SK-N-MC (cell line): ENCODE measurements around the gene HNRNPDL.
"Not testable (repeated sequence)": the region's sequence is repeated elsewhere in the genome, so short reads cannot be mapped to it uniquely, and the experiment has no call there.

Experiments used
- DNase-seq: peaks from one replicate; pipeline ENCODE4 v3.0.0-alpha.2; 2011; ENCODE audit warnings: low read depth, low spot score
- H3K27ac ChIP-seq: fragments of 200-600 bp; sonication (generic); 2 replicates; pipeline ENCODE4 v1.5.1; 2016; ENCODE audit warnings: mixed run types
- H3K36me3 ChIP-seq: fragments of 200-600 bp; sonication (generic); 2 replicates; pipeline ENCODE4 v1.6.1; 2017; ENCODE audit warnings: antibody characterized with exemption, low read length, mixed read lengths; ENCODE audit not compliant: insufficient read depth
- H3K4me3 ChIP-seq: fragments of 200-600 bp; sonication (generic); 2 replicates; pipeline ENCODE4 v1.5.1; 2016
- H3K9ac ChIP-seq: fragments of 200-600 bp; sonication (generic); 2 replicates; pipeline ENCODE4 v1.8.0; 2017; ENCODE audit warnings: mixed run types, mixed read lengths; ENCODE audit not compliant: insufficient read length
- H3K9me3 ChIP-seq: fragments of 200-600 bp; sonication (generic); 2 replicates; pipeline ENCODE4 v1.6.1; 2017; ENCODE audit warnings: low read depth, mild to moderate bottlenecking, antibody characterized with exemption, low read length, moderate library complexity, mixed read lengths
- EZH2 ChIP-seq: fragments of 200-600 bp; sonication (generic); IDR thresholded peaks from one replicate; pipeline ENCODE4 v1.6.1; 2017; ENCODE audit warnings: antibody characterized with exemption
- FOXP2 ChIP-seq: optimal IDR thresholded peaks from 2 replicates; pipeline ENCODE3; 2011; ENCODE audit warnings: mild to moderate bottlenecking, moderate library complexity; ENCODE audit not compliant: insufficient read depth; ENCODE audit errors: extremely low read length, control extremely low read depth
- POLR2AphosphoS5 ChIP-seq: IDR thresholded peaks from 2 replicates; pipeline ENCODE4 v1.6.1; 2012; ENCODE audit warnings: mild to moderate bottlenecking, low read depth, low read length, borderline replicate concordance

The HNRNPDL gene

DNA sequence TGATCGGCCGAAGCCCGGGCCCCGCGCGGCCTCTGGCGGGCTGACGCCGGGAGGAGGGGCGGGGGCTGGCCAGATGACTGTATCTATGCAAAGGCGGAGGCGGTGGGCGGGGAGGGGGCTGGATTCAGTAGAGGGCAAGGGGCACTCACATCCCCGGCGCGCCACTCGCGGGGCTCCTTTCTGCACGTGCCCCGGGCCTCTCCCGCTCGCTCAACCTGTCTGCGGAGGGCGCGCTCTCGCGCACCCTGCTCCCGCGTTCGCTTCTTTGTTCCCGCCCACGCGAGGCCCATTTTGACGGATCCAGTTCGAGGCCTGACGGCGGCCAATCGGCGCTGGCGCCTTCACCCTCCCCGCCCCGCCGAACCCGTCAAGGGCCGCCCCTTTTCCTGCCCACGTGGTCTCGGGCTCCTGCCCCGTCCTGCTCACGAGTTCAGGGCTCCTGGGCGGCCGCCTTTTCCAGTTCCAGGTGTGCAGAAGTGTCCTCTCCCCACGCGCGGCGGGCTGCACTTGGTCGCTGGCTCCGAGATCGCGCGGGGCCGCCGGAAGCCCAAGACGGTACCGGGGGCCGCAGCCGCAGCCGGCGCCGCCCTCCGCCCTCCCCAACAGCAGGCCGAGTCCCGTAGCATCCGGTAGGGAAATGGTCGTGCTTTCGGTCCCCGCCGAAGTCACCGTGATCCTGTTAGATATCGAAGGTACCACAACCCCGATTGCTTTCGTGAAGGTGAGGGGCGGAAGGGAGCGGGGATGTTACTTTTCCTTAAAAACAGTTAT is at the start of gene HNRNPDL, which contains the start of gene ENOPH1:
HNRNPDL (minus strand) TSS at position 270 of the 771 bp plus-strand sequence. CDS start 772 bp downstream, outside the sequence.
ENOPH1 (plus strand) TSS at position 398 of the 771 bp plus-strand sequence; CDS start at position 638, 240 bp downstream.
- peak within 1 kb of the TSS; percentile 100 for H3K9ac ChIP-seq

DNA sequence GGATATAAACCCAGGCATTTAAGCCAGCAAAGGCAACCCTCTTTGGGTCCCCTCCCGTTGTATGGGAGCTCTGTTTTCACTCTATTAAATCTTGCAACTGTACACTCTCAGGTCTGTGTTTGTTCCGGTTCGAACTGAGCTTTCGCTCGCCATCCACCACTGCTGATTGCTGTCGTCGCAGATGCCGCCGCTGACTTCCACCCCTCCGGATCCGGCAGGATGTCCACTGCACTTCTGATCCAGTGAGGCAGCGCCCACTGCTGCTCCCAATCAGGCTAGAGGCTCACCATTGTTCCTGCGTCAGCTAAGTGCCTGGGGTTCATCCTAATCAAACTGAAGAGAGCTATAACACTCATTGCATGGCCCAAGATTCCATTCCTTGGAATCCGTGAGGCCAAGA is 49.3 kb upstream of the HNRNPDL start:
- Histone ChIP-seq H3K27ac (no peak overlapping the region), H3K36me3 (peaks cover 20% of the 10 kb centered on the region), H3K9ac (no peak overlapping the region), H3K4me3 (no peak overlapping the region), H3K9me3 (no peaks in the 10 kb centered on the region)
- no peak for DNase-seq
- TF ChIP-seq FOXP2 (no peak), EZH2 (no peak), POLR2AphosphoS5 (no peak)

More for the DNA sequence above, at the start of gene HNRNPDL, which contains the start of gene ENOPH1:
- H3K36me3 ChIP-seq: peaks cover 58% of the 10 kb centered on the region
- DNase-seq: peak; percentile 86
- no peak for TF ChIP-seq FOXP2
- TF ChIP-seq EZH2: no peak
- TF ChIP-seq POLR2AphosphoS5: peak; percentile 89
- H3K4me3 ChIP-seq: peak within 1 kb of the TSS; percentile 90
- peak within 1 kb of the TSS; percentile 98 for H3K27ac ChIP-seq
- no peaks in the 10 kb centered on the region for H3K9me3 ChIP-seq

DNA sequence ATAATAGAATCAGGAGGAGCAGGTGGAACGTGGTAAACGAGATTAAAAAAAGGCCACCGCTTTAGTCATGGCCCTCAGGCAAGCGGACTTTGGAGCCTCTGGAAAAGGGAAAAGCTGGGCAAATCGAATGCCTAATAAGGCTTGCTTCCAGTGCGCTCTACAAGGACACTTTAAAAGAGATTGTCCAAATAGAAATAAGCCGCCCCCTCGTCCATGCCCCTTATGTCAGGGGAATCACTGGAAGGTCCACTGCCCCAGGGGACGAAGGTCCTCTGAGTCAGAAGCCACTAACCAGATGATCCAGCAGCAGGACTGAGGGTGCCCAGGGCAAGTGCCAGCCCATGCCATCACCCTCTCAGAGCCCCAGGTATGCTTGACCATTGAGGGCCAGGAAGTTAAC is 47.2 kb upstream of the HNRNPDL start:
- H3K27ac ChIP-seq, H3K9ac ChIP-seq, H3K4me3 ChIP-seq, DNase-seq, H3K9me3 ChIP-seq: not testable (repeated sequence)
- H3K36me3 ChIP-seq: peaks cover 17% of the 10 kb centered on the region

DNA sequence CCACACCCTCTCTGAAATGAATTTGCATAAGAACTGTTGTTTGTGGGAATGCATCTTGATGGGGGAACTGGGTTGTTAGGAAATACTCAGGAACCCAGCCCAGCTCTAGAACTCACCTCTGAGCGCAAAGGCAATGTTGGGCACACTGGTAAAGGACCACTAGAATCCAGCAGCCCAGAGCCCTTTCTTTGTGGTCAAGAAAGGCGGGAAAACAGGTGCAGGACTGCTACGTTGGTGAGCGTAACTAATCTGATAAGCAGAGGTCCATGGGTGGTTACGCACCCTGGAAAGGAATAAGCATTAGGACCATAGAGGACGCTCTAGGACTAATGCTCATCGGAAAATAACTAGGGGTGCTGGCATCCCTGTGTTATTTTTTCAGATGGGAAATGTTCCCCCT is 45.7 kb upstream of the HNRNPDL start:
- not testable (repeated sequence) for H3K27ac ChIP-seq, H3K9ac ChIP-seq, H3K4me3 ChIP-seq, DNase-seq, H3K9me3 ChIP-seq
- H3K36me3 ChIP-seq: peaks cover 13% of the 10 kb centered on the region; the same call in 1 of the 2 replicates

DNA sequence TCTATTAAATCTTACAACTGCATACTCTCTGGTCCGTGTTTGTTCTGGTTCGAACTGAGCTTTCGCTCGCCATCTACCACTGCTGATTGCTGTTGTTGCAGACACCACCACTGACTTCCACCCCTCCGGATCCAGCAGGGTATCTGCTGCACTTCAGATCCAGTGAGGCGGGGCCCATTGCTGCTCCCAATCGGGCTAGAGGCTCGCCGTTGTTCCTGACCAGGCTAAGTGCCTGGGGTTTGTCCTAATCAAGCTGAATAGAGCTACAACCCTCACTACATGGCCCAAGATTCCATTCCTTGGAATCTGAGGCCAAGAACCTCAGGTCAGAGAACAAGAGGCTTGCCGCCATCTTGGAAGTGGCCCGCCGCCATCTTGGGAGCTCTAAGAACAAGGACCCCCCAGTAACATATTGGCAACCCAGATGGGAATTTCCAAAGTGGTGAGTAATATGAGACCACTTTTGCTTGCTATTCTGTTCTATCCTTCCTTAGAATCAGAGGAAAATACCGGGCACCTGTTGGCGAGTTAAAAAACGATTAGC is 43.4 kb upstream of the HNRNPDL start:
- no peak overlapping the region for H3K9ac ChIP-seq
- H3K4me3 ChIP-seq: no peak overlapping the region
- no peaks in the 10 kb centered on the region for H3K9me3 ChIP-seq
- no peak overlapping the region for H3K27ac ChIP-seq
- H3K36me3 ChIP-seq: peaks cover under 1% of the 10 kb centered on the region; the same call in 1 of the 2 replicates
- DNase-seq: no peak
- no peak for TF ChIP-seq FOXP2
- TF ChIP-seq POLR2AphosphoS5: no peak
- no peak for TF ChIP-seq EZH2

DNA sequence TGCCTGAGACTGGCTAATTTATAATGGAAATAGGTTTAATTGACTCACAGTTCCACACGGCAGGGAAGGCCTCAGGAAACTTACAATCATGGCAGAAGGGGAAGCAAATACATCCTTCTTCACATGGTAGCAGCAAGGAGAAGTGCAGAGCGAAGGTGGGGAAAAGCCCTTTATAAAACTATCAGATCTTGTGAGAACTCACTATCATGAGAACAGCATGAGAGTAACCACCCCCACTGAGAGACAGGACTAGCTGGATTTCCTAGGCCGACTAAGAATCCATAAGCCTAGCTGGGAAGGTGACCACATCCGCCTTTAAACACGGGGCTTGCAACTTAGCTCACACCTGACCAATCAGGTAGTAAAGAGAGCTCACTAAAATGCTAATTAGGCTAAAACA is 42.8 kb upstream of the HNRNPDL start:
- DNase-seq, H3K9me3 ChIP-seq, H3K27ac ChIP-seq, H3K4me3 ChIP-seq, H3K36me3 ChIP-seq, H3K9ac ChIP-seq: not testable (repeated sequence)

DNA sequence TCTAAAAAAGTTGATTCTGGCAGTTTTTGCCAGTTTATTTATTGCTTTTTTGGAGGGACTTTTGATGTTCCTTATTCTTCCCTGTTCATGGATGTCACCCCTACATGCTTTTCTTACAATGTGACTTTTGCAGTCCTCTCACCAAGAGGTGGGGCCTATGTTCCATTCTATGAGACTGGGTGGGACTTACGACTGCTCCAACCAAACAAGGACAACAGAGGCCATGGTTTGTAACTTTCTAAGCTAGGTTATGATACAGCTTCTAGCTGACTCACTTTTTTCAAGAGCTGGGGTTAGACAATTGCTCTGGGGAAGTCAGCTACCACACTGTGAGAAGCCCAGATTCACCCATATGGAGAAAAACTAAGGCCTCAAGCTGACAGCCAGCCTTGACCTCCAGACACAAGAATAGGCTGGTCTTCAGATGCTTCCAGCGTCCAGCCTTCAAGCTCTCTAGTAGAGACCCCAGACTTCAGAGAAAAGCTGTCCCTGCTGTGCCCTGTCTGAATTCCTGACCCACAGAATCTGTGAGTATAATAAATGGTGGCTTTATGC is 39.6 kb upstream of the HNRNPDL start:
- no peak for DNase-seq
- no peak for TF ChIP-seq FOXP2
- no peak for TF ChIP-seq EZH2
- no peak overlapping the region for H3K27ac ChIP-seq
- no peak overlapping the region for H3K9ac ChIP-seq
- peaks cover 21% of the 10 kb centered on the region for H3K36me3 ChIP-seq
- H3K4me3 ChIP-seq: no peak overlapping the region
- H3K9me3 ChIP-seq: no peaks in the 10 kb centered on the region

DNA sequence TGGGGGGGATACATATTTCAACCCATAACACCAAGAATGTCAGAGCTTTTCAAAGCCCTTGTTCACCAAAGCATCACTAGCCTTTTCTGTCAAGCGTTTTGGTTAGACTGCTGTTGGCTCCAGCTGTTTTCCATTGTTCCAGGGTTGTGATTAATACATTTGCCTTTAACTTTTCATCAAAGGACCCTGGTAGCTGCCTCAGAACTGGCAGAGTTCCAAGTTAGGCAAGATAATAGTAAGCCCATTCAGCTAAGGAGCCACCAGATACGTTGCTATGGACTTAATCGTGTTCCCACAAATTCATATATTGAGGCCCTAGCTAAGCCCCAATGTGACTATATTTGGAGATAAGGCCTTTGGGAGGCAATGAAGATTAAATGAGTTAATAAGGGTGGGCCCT is 37.2 kb upstream of the HNRNPDL start:
- no peak overlapping the region for H3K9ac ChIP-seq

DNA sequence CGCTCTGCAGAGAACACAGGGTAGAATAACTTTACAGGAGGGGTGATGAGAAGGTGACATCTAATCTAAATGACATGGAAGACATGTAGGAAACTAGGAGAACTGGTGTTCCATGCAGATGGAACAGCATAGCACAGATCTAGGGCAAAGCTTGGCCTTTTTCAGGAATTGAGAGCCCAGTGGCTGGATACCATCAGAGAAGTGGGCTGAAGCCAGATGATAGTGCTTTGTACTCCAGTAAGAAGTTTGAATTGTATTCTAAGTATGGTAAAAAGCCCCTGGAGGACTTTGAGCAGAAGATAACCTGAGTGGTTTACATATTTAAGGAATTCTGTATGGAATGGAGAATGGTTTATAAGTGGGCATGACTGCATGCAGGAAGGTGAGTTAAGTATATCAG is 33.0 kb upstream of the HNRNPDL start:
- Histone ChIP-seq H3K36me3 (peaks cover 67% of the 10 kb centered on the region), H3K9ac (no peak overlapping the region), H3K4me3 (no peak overlapping the region), H3K9me3 (no peaks in the 10 kb centered on the region), H3K27ac (peak overlapping the region; percentile 29; the same call in 1 of the 2 replicates)
- TF ChIP-seq FOXP2 (no peak), POLR2AphosphoS5 (no peak), EZH2 (no peak)
- DNase-seq: no peak

More for the DNA sequence above, 37.2 kb upstream of the HNRNPDL start:
- H3K36me3 ChIP-seq: peaks cover 35% of the 10 kb centered on the region
- no peak for TF ChIP-seq EZH2
- no peak for TF ChIP-seq FOXP2
- no peak for DNase-seq
- no peak overlapping the region for H3K4me3 ChIP-seq
- H3K9me3 ChIP-seq: no peaks in the 10 kb centered on the region
- H3K27ac ChIP-seq: no peak overlapping the region
